Gastroesophageal sphincter (tissue), 3 donors: ENCODE data around the gene GADD45A.

Experiments used
- EP300 ChIP-seq: sonication (generic); formaldehyde crosslinking; IDR thresholded peaks from one replicate; pipeline ENCODE4 v1.6.1; 2017; ENCODE audit warnings: antibody characterized with exemption, mild to moderate bottlenecking
- POLR2A ChIP-seq, 2 donors: fragments of 450-650 bp; IDR thresholded peaks; one replicate each; pipeline ENCODE4 v1.6.1; 2017; ENCODE audit warnings: antibody characterized with exemption in 2 of 2, mild to moderate bottlenecking in 2 of 2, moderate library complexity in 1 of 2
- POLR2AphosphoS5 ChIP-seq: sonication (generic); formaldehyde crosslinking; IDR thresholded peaks from one replicate; pipeline ENCODE4 v1.6.1; 2017; ENCODE audit warnings: antibody characterized with exemption
- TF ChIP-seq, protein P1 (sequence below), 4 experiments: fragments of 200-600 bp in 2 of 4; fragments of 450-650 bp in 2 of 4; sonication (generic) in 1 of 4; IDR thresholded peaks; one replicate each; pipeline ENCODE4 v1.5.1; 2017 to 2019; ENCODE audit warnings: antibody characterized with exemption in 4 of 4, mild to moderate bottlenecking in 2 of 4, moderate library complexity in 2 of 4

GRCh38 chr1:67677930-67678329 is 7.1 kb upstream of the GADD45A start:
- TF ChIP-seq POLR2AphosphoS5 (no peak), POLR2A (IDR thresholded peaks at IDR 0.05) (no peak), EP300 (no peak)
- TF ChIP-seq, protein P1, sequence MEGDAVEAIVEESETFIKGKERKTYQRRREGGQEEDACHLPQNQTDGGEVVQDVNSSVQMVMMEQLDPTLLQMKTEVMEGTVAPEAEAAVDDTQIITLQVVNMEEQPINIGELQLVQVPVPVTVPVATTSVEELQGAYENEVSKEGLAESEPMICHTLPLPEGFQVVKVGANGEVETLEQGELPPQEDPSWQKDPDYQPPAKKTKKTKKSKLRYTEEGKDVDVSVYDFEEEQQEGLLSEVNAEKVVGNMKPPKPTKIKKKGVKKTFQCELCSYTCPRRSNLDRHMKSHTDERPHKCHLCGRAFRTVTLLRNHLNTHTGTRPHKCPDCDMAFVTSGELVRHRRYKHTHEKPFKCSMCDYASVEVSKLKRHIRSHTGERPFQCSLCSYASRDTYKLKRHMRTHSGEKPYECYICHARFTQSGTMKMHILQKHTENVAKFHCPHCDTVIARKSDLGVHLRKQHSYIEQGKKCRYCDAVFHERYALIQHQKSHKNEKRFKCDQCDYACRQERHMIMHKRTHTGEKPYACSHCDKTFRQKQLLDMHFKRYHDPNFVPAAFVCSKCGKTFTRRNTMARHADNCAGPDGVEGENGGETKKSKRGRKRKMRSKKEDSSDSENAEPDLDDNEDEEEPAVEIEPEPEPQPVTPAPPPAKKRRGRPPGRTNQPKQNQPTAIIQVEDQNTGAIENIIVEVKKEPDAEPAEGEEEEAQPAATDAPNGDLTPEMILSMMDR (IDR thresholded peaks at IDR 0.05), result no peak
